NCI-H2171 (cell line): ENCODE data around the gene ANKRD17.
"Not testable (repeated sequence)": the region's sequence is repeated elsewhere in the genome, so short reads cannot be mapped to it uniquely, and the experiment has no call there.

Experiments used
- DNase-seq: peaks from one replicate; lab custom pipeline; 2025; lab: John Stamatoyannopoulos, UW

Gene ANKRD17

GRCh38 chr4:73244945-73245601 lies 13.5 kb downstream of the ANKRD17 start:
- DNase-seq: no peak

GRCh38 chr4:73237044-73237443 lies 21.6 kb downstream of the ANKRD17 start:
- no peak for DNase-seq

- no peak for DNase-seq
Observed at GRCh38 chr4:73236151-73236550, 22.4 kb downstream of the ANKRD17 start.

- no peak for DNase-seq
Observed at GRCh38 chr4:73234712-73235111, 23.9 kb downstream of the ANKRD17 start.

- DNase-seq: no peak
Observed at GRCh38 chr4:73231518-73232487, 26.8 kb downstream of the ANKRD17 start.

GRCh38 chr4:73230865-73231517 lies 27.6 kb downstream of the ANKRD17 start:
- DNase-seq: no peak

GRCh38 chr4:73228800-73229199 lies 29.8 kb downstream of the ANKRD17 start:
- not testable (repeated sequence) for DNase-seq

GRCh38 chr4:73224886-73225285 lies 33.7 kb downstream of the ANKRD17 start:
- DNase-seq: no peak

GRCh38 chr4:73223258-73223650 lies 35.3 kb downstream of the ANKRD17 start:
- no peak for DNase-seq

- peak; percentile 24 for DNase-seq
Observed at GRCh38 chr4:73222466-73223257, 35.9 kb downstream of the ANKRD17 start.

- DNase-seq: no peak
Observed at GRCh38 chr4:73221734-73222133, 36.9 kb downstream of the ANKRD17 start.

- no peak for DNase-seq
Observed at GRCh38 chr4:73220815-73221214, 37.8 kb downstream of the ANKRD17 start.

GRCh38 chr4:73213916-73214653 lies 44.5 kb downstream of the ANKRD17 start:
- no peak for DNase-seq

GRCh38 chr4:73212982-73213730 lies 45.4 kb downstream of the ANKRD17 start:
- DNase-seq: no peak

- no peak for DNase-seq
Observed at GRCh38 chr4:73211968-73212367, 46.6 kb downstream of the ANKRD17 start.

- DNase-seq: no peak
Observed at GRCh38 chr4:73208376-73208775, 50.2 kb downstream of the ANKRD17 start.

- DNase-seq: no peak
Observed at GRCh38 chr4:73206236-73206635, 52.4 kb downstream of the ANKRD17 start.

- DNase-seq: no peak
Observed at GRCh38 chr4:73205482-73205881, 53.1 kb downstream of the ANKRD17 start.

- not testable (repeated sequence) for DNase-seq
Observed at GRCh38 chr4:73203976-73204375, 54.6 kb downstream of the ANKRD17 start.

GRCh38 chr4:73197220-73197619 lies 61.4 kb downstream of the ANKRD17 start:
- no peak for DNase-seq
